Right lobe of liver (tissue), 6 donors: ENCODE data around the gene TNNT3. TPM values are rescaled to one million over a fixed set of nuclear protein-coding genes. Genes with fewer than 3 reads are reported as not detected.
A peak's percentile ranks its signal among the peaks of the same experiment; 100 is the strongest.

Experiments used
- ATAC-seq, 4 donors: fragments of 200-7000 bp; cut with Tn5 transposase; one replicate each; pipeline ENCODE4 v1.9.1; 2020; ENCODE audit warnings: mild to moderate bottlenecking in 4 of 4, moderate library complexity in 4 of 4
- DNase-seq, 3 donors: peaks; one replicate each; pipeline ENCODE4 v3.0.0-alpha.2; 2020
- H3K27ac ChIP-seq, 3 donors: fragments of 200-600 bp; one replicate each; pipeline ENCODE4 v1.8.0; 2022
- H3K27me3 ChIP-seq, 2 donors: fragments of 200-600 bp; one replicate each; pipeline ENCODE4 v1.8.0; 2022
- H3K36me3 ChIP-seq, 4 donors: fragments of 200-600 bp; sonication (generic) in 1 of 4; one replicate each; pipeline versions ENCODE4 v1.5.1 to v1.8.0; 2017 to 2022; ENCODE audit warnings: control low read depth in 1 of 4
- H3K4me1 ChIP-seq, 4 donors: fragments of 200-600 bp; sonication (generic) in 1 of 4; one replicate each; pipeline versions ENCODE4 v1.5.1 to v1.8.0; 2017 to 2022; ENCODE audit warnings: control low read depth in 1 of 4
- H3K4me3 ChIP-seq, 3 donors: fragments of 200-600 bp; one replicate each; pipeline ENCODE4 v1.8.0; 2022
- H3K9me3 ChIP-seq, 4 donors: fragments of 200-600 bp; sonication (generic) in 1 of 4; one replicate each; pipeline versions ENCODE4 v1.5.1 to v1.8.0; 2017 to 2022; ENCODE audit warnings: control low read depth in 1 of 4
- POLR2A ChIP-seq: fragments of 450-650 bp; IDR thresholded peaks from one replicate; pipeline ENCODE4 v1.6.1; 2017; ENCODE audit warnings: antibody characterized with exemption, mild to moderate bottlenecking
- WGBS: methylation state at CpG from one replicate; pipeline ENCODE4 v1.1.6; 2018; ENCODE audit warnings: low coverage, low lambda C conversion rate; ENCODE audit not compliant: insufficient coverage; ENCODE audit errors: missing lambda C conversion rate; 5-methylcytosine and 5-hydroxymethylcytosine counted together
- intact Hi-C, 2 donors: fragments of 100-400 bp; cut with DNase I; formaldehyde crosslinking; loops; one replicate each; pipeline versions ENCODE4 v1.11.2 to v1.14.1; 2022
- total RNA-seq, 6 experiments: library from RNA; depleted of rRNA in 2 of 6; stranded (reverse); fragments of >200 nt in 2 of 6; fragmentation: NEBNext Ultra II Directional in 3 of 6; extraction: Animal tissue kit (Norgen Biotek cat#: 25700) in 3 of 6; gene quantifications; one replicate each; pipeline versions ENCODE4 v1.1.0 to v1.2.4, GENCODE V29; 2016 to 2023
- TF ChIP-seq, protein P1 (sequence below), 4 donors: fragments of 200-600 bp in 3 of 4; fragments of 450-650 bp in 1 of 4; IDR thresholded peaks; one replicate each; pipeline versions ENCODE4 v1.5.1 to v1.8.0; 2016 to 2022; ENCODE audit warnings: antibody characterized with exemption in 4 of 4, mild to moderate bottlenecking in 2 of 4
- donor health status: DM: no; HTN: yes; CAD: no.
- donor health status: DM: no; HTN: no; CAD: no.
- donor health status: DM: no; HTN: no; CAD: no.
- donor health status: DM: no; HTN: yes; CAD: no.
- donor health status: DM: no; HTN: yes; CAD: no.

The TNNT3 gene
- total RNA-seq, 6 experiments from 2014 or later = 0.44 to 2.2 TPM; not detected in 4

DNA sequence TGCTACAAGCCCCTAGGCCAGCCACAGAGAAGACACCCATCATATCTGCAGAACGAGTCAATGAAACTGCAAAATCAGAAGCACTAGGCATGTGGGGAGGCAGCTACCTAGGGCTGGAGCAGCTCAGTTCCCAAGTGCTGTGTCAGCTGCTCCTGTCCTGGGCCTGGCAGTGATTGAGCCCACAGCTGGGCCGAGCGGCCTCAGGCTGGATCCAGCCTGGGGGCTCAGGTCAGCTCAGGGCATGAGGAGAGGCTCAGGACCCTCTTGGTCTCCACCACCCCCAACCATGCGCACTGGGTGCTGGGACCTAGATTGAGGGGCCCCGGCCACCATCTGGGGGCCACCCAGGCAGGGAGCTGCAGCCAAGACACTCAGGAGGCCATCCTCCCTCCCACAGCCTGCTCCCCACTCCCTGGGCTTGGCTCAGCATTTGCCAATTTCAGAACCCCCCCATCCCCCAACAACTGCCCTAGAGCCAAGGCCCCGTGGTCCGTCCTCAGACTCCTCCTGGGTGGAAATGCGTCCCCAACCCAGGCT lies 2.4 kb upstream of the TNNT3 start:
- peak in 1 of 4 donors; percentile 2 for ATAC-seq
- no peak overlapping the region for H3K4me3 ChIP-seq
- WGBS = 57% methylated on average over 3 of the region's 8 CpGs
- no peaks in the 10 kb centered on the region for H3K4me1 ChIP-seq
- no peak for DNase-seq
- H3K27me3 ChIP-seq = no peaks in the 10 kb centered on the region
- intact Hi-C loops = loop anchor here (1.0 kb wide), 1 partner anchor 24 kb away; no protein-coding TSS in a partner anchor
- TF ChIP-seq, protein P1, sequence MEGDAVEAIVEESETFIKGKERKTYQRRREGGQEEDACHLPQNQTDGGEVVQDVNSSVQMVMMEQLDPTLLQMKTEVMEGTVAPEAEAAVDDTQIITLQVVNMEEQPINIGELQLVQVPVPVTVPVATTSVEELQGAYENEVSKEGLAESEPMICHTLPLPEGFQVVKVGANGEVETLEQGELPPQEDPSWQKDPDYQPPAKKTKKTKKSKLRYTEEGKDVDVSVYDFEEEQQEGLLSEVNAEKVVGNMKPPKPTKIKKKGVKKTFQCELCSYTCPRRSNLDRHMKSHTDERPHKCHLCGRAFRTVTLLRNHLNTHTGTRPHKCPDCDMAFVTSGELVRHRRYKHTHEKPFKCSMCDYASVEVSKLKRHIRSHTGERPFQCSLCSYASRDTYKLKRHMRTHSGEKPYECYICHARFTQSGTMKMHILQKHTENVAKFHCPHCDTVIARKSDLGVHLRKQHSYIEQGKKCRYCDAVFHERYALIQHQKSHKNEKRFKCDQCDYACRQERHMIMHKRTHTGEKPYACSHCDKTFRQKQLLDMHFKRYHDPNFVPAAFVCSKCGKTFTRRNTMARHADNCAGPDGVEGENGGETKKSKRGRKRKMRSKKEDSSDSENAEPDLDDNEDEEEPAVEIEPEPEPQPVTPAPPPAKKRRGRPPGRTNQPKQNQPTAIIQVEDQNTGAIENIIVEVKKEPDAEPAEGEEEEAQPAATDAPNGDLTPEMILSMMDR (IDR thresholded peaks at IDR 0.05) = no peak
- no peak for TF ChIP-seq POLR2A
- H3K36me3 ChIP-seq = no peaks in the 10 kb centered on the region
- H3K27ac ChIP-seq = no peak overlapping the region
- H3K9me3 ChIP-seq = no peaks in the 10 kb centered on the region

DNA sequence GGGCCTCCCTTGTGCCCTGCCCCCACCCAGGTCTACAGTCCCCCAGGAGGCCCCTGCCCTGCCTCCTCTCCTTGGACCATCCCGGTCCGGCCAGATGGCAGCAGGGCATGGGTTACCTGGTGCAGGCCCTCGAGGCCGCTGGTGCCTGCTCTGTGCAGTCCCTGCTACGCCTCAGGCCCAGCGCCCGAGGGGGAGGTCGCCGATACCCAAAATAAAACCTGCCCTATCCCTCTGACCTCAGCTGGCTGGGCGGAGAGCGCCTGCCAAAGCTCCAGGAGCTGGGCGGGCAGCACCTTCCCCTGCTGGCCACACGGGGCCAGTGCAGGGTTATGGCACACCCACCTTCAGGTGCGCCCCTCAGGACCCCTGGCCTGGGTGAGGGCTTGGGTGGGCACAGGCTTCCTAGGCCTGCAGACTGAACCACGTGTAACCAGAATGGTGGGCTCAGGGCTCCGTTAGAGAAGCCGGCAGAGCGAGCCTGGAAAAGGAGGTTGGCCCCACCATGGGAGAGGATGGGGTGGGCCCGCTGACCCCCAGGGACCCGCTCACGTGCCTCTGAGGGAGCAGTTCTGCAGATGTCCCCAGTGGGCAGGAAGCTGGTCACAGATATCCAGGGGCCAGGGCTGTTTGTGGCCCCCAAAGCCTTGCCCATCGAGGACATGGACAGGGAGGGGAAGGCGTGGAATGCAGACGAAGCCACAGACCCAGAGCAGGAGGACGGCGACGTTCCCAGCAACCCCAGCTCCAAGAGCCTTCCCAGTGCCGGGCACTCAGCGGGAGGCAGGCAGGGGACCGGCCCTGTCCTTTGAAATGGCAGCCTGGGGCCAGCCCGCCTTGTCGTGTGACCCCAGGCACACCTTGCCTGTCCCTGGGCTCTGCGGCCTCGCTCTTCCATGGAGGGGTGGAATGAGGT lies 1.7 kb upstream of the TNNT3 start:
- Histone ChIP-seq H3K9me3 (no peaks in the 10 kb centered on the region), H3K27ac (no peak overlapping the region), H3K4me1 (no peaks in the 10 kb centered on the region), H3K4me3 (no peak overlapping the region), H3K27me3 (no peaks in the 10 kb centered on the region), H3K36me3 (no peaks in the 10 kb centered on the region)
- ATAC-seq (peak; percentile 29 to 54 (median 43)), DNase-seq (peak in 1 of 3 donors; percentile 52)
- no peak for TF ChIP-seq POLR2A
- TF ChIP-seq, protein P1 (IDR thresholded peaks at IDR 0.05) = peak; percentile 26 to 46 (median 37)
- intact Hi-C loops = no loop called here
- 62% methylated on average over 6 of the region's 34 CpGs for WGBS

DNA sequence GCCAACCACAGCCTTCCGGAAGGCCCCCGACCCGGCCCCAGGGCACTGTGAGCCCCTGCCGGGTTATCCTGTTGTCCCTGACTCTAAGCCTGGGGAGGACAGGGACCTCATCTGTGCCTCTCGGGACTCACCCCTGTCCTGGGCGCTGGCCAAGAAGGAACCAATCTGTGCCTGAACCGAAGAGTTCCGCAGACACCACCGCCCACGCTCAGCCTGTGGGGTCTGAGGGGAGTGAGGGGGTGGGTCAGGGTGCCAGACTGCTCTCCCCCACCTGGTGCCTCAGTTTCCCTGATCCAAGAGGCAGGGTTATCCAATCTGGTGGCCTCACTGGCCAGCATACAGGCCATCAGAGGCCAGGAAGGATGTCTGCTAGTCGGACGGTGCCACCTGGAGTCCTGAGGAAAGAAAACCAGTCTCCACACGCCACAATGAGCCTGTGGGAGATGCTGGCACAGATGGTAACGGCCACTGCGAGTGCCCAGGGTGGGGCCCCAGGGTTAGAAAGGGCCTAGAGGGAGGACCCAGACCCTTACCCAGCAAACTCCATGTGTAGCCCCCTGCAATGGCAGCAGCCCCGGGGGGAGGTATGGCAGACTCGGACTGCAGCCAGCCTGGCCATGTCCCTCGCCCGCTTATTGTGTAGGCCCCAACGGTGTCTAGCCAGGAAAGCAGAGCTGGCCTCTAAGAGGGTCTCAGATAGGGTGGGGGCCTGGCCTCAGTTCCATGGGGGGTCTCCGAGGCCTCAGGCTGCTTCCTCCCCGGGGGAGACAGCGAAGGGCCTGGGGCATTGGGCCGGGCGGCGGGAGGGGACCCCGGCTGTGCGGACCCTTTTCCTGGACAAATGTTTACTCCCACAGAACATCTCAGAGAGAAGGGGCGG lies 827 bp upstream of the TNNT3 start:
- Histone ChIP-seq H3K9me3 (no peaks in the 10 kb centered on the region), H3K4me1 (no peaks in the 10 kb centered on the region), H3K4me3 (no peak overlapping the region), H3K27me3 (no peaks in the 10 kb centered on the region), H3K27ac (no peak overlapping the region), H3K36me3 (no peaks in the 10 kb centered on the region)
- intact Hi-C loops = no loop called here
- DNase-seq = peak in 1 of 3 donors; percentile 50
- no peak for ATAC-seq
- TF ChIP-seq, protein P1 (IDR thresholded peaks at IDR 0.05) = no peak
- TF ChIP-seq POLR2A = no peak
- 59% methylated on average over 4 of the region's 29 CpGs for WGBS

DNA sequence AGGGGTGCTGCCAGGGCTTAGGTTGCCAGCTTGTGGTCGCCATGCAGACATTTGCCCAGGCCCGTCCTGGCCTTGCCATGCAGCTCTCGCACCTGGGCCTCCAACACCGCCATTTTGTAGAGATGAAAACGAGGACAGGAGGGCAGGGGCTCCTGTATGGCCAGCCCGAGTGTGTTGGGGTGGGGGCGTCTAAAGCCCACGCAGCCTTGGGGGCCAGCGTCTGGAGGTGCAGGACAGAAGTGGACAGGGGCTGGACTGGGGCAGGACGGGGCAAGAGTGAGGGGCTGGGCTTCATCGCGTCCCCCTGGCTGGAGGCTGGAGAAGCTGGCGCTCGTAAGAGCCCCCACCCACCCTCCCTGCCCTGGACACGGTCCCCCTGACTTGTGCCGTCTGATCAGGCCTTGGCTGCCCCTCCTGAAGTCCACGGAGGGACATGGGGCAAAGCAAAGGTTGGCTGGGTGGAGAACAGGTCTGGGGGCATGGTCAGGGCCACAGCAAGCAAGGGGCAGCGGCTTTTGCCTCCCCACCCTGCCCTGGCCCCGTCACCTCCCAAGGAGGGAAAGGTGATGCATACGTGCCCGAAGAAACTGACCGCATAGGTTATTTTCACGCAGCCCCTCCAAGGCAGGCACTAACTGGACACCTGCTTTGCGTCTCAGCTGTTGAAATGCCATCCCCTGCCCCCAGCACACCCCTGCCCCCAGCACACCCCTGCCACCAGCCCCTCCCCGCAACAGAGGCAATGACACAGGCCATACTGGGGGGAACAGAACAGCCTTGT lies 815 bp downstream of the TNNT3 start:
- Histone ChIP-seq H3K27ac (no peak overlapping the region), H3K4me3 (no peak overlapping the region), H3K9me3 (no peaks in the 10 kb centered on the region), H3K4me1 (no peaks in the 10 kb centered on the region), H3K27me3 (no peaks in the 10 kb centered on the region), H3K36me3 (no peaks in the 10 kb centered on the region)
- 80% methylated on average over 1 of the region's 25 CpGs for WGBS
- intact Hi-C loops = no loop called here
- DNase-seq (peak in 1 of 3 donors; percentile 44), ATAC-seq (no peak)
- TF ChIP-seq POLR2A = no peak
- TF ChIP-seq, protein P1 (IDR thresholded peaks at IDR 0.05) = no peak
